ENCODE results near the gene CAMP.

CAMP gene

GRCh38 chr3:48220746-48221145 is 2.5 kb upstream of the CAMP start:
- no peak for DNase-seq (ENCODE audit: extremely low read depth, low read depth)
- TF ChIP-seq CTCF (IDR thresholded peaks at IDR 0.05; ENCODE audit: low read depth, low read length): no peak

- TF ChIP-seq CTCF (IDR thresholded peaks at IDR 0.05; ENCODE audit: low read depth, low read length): no peak
Measured at GRCh38 chr3:48225587-48225986, 2.3 kb downstream of the CAMP start.

GRCh38 chr3:48226939-48227338 is 3.6 kb downstream of the CAMP start:
- TF ChIP-seq CTCF (IDR thresholded peaks at IDR 0.05; ENCODE audit: low read depth, low read length): no peak
- DNase-seq (ENCODE audit: extremely low read depth, low read depth): no peak

More at GRCh38 chr3:48225587-48225986, 2.3 kb downstream of the CAMP start:
- no peak for DNase-seq (ENCODE audit: extremely low read depth, low read depth)

GRCh38 chr3:48232232-48232631 is 8.9 kb downstream of the CAMP start:
- TF ChIP-seq CTCF (IDR thresholded peaks at IDR 0.05; ENCODE audit: low read depth, low read length): no peak
- DNase-seq (ENCODE audit: extremely low read depth, low read depth): no peak

GRCh38 chr3:48232734-48233133 is 9.4 kb downstream of the CAMP start:
- TF ChIP-seq CTCF (IDR thresholded peaks at IDR 0.05; ENCODE audit: low read depth, low read length): peak; percentile 54
- peak; percentile 23 for DNase-seq (ENCODE audit: extremely low read depth, low read depth)

- TF ChIP-seq CTCF (IDR thresholded peaks at IDR 0.05; ENCODE audit: low read depth, low read length): no peak
- DNase-seq (ENCODE audit: extremely low read depth, low read depth): no peak
Measured at GRCh38 chr3:48233542-48233941, 10.2 kb downstream of the CAMP start.

- DNase-seq (ENCODE audit: extremely low read depth, low read depth): no peak
- TF ChIP-seq CTCF (IDR thresholded peaks at IDR 0.05; ENCODE audit: low read depth, low read length): no peak
Measured at GRCh38 chr3:48236531-48236930, 13.2 kb downstream of the CAMP start.
